ENCODE measurements around the gene MAPK1.
"Not testable (repeated sequence)": the region's sequence is repeated elsewhere in the genome, so short reads cannot be mapped to it uniquely, and the experiment has no call there.

The MAPK1 gene

GRCh38 chr22:21720191-21720859 is 147.1 kb downstream of the MAPK1 start:
- not testable (repeated sequence) for DNase-seq

GRCh38 chr22:21719024-21719423 is 148.4 kb downstream of the MAPK1 start:
- no peak for DNase-seq

GRCh38 chr22:21718499-21718898 is 148.9 kb downstream of the MAPK1 start:
- DNase-seq = no peak

GRCh38 chr22:21716395-21717122 is 150.9 kb downstream of the MAPK1 start:
- DNase-seq = not testable (repeated sequence)

GRCh38 chr22:21714786-21715185 is 152.7 kb downstream of the MAPK1 start:
- no peak for DNase-seq

- no peak for DNase-seq
Measured at GRCh38 chr22:21714059-21714770, 153.2 kb downstream of the MAPK1 start.

- no peak for DNase-seq
Measured at GRCh38 chr22:21713428-21714058, 153.9 kb downstream of the MAPK1 start.

GRCh38 chr22:21712751-21713427 is 154.6 kb downstream of the MAPK1 start:
- DNase-seq = peak; percentile 89

GRCh38 chr22:21711851-21712250 is 155.6 kb downstream of the MAPK1 start:
- DNase-seq = no peak

GRCh38 chr22:21710156-21710555 is 157.3 kb downstream of the MAPK1 start:
- no peak for DNase-seq

GRCh38 chr22:21709688-21710087 is 157.8 kb downstream of the MAPK1 start:
- no peak for DNase-seq

GRCh38 chr22:21708960-21709359 is 158.5 kb downstream of the MAPK1 start:
- DNase-seq = no peak

GRCh38 chr22:21707677-21708076 is 159.8 kb downstream of the MAPK1 start:
- DNase-seq = peak; percentile 39

All from hematopoietic multipotent progenitor cell treated with erythropoietin and hydrocortisone succinate and interleukin-3 and kit ligand, for 4 days (in vitro differentiated cells).